Lung (tissue), 12 donors: Measurements from ENCODE around the gene SGSH. TPM values are rescaled to one million over a fixed set of nuclear protein-coding genes. Genes with fewer than 3 reads are reported as not detected.

ENCODE experiments used
- ATAC-seq: fragments of 200-7000 bp; cut with Tn5 transposase; one replicate; pipeline ENCODE4 v1.9.1; 2020; ENCODE audit warnings: moderate number of reproducible peaks; ENCODE audit not compliant: insufficient read depth, low FRiP score
- DNase-seq, 3 donors: peaks; one replicate each; pipeline ENCODE4 v3.0.0-alpha.2; 2013 to 2017
- H3K27ac ChIP-seq, 2 donors: one replicate each; pipeline ENCODE4 v1.5.1; 2013; ENCODE audit warnings: mild to moderate bottlenecking in 2 of 2, moderate library complexity in 2 of 2, control low read depth in 1 of 2, inconsistent platforms in 1 of 2, low read depth in 1 of 2, low read length in 1 of 2
- H3K27me3 ChIP-seq, 3 donors: one replicate each; pipeline ENCODE4 v1.5.1; 2013; ENCODE audit warnings: low read length in 2 of 3; ENCODE audit not compliant: control insufficient read depth in 3 of 3, insufficient read depth in 3 of 3
- H3K36me3 ChIP-seq, 4 donors: one replicate each; pipeline ENCODE4 v1.5.1; 2013; ENCODE audit warnings: low read length in 4 of 4, mild to moderate bottlenecking in 1 of 4, moderate library complexity in 1 of 4; ENCODE audit not compliant: control insufficient read depth in 4 of 4, insufficient read depth in 4 of 4
- H3K4me1 ChIP-seq, 5 donors: one replicate each; pipeline ENCODE4 v1.5.1; 2013; ENCODE audit warnings: low read length in 5 of 5, mild to moderate bottlenecking in 2 of 5, moderate library complexity in 1 of 5; ENCODE audit not compliant: control insufficient read depth in 5 of 5, insufficient read depth in 5 of 5
- H3K4me3 ChIP-seq: one replicate; pipeline ENCODE4 v1.5.1; 2013; ENCODE audit warnings: mild to moderate bottlenecking, control low read depth, moderate library complexity
- H3K9ac ChIP-seq, 2 donors: one replicate each; pipeline ENCODE4 v1.5.1; 2013; ENCODE audit warnings: low read length in 2 of 2, control low read depth in 1 of 2; ENCODE audit not compliant: insufficient read depth in 1 of 2
- H3K9me3 ChIP-seq, 4 donors: one replicate each; pipeline ENCODE4 v1.5.1; 2013; ENCODE audit warnings: low read length in 3 of 4, mild to moderate bottlenecking in 1 of 4, moderate library complexity in 1 of 4; ENCODE audit not compliant: control insufficient read depth in 4 of 4, insufficient read depth in 3 of 4
- WGBS, 2 donors: extraction: QIAGEN DNeasy Blood & Tissue Kit; methylation state at CpG; one replicate each; pipeline ENCODE4 v1.1.7; 2013; 5-methylcytosine and 5-hydroxymethylcytosine counted together
- polyA plus RNA-seq, 2 donors: library from polyadenylated mRNA; stranded (reverse); fragments of 200-250 nt; gene quantifications; one replicate each; pipeline ENCODE4 v1.2.1, GENCODE V29; 2013
- total RNA-seq, 2 donors: library from RNA; depleted of rRNA in 1 of 2; stranded (reverse); fragments of >200 nt in 1 of 2; gene quantifications; one replicate each; pipeline ENCODE4 v1.2.1, GENCODE V29; 2014 to 2021
- TF ChIP-seq, protein P1 (sequence below): IDR thresholded peaks from 2 replicates; pipeline ENCODE4 v1.5.1; 2012; ENCODE audit warnings: mild to moderate bottlenecking; ENCODE audit errors: control extremely low read depth, extremely low read depth
- donor health status: control.
- donor health status: control.
- donor health status: Bipolar disorder and iron deficiency.
- donor health status: healthy.
- donor health status: DM: yes; HTN: yes; CAD: no.

SGSH gene
- total and polyA plus RNA-seq, 4 donors: 27.5 to 75.1 (median 54.1) TPM

DNA sequence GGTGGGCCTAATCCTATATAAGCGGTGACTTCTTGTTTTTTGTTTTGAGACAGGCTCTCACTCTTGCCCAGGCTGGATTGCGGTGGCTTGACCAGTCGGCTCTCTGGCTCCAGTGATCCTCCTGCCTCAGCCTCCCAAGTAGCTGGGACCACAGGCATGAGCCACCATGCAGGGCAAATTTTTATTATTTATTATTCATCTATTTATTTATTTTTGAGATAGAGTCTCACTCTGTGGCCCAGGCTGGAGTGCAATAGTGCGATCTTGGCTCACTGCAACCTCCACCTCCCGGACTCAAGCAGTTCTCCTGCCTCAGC, 35.9 kb upstream of the SGSH start:
- H3K9ac ChIP-seq: no peak overlapping the region
- DNase-seq (no peak), ATAC-seq (no peak)
- peaks cover 0 to 5% (median 2%) of the 10 kb centered on the region in 4 donors for H3K36me3 ChIP-seq
- H3K4me3 ChIP-seq: no peak overlapping the region
- TF ChIP-seq, protein P1, sequence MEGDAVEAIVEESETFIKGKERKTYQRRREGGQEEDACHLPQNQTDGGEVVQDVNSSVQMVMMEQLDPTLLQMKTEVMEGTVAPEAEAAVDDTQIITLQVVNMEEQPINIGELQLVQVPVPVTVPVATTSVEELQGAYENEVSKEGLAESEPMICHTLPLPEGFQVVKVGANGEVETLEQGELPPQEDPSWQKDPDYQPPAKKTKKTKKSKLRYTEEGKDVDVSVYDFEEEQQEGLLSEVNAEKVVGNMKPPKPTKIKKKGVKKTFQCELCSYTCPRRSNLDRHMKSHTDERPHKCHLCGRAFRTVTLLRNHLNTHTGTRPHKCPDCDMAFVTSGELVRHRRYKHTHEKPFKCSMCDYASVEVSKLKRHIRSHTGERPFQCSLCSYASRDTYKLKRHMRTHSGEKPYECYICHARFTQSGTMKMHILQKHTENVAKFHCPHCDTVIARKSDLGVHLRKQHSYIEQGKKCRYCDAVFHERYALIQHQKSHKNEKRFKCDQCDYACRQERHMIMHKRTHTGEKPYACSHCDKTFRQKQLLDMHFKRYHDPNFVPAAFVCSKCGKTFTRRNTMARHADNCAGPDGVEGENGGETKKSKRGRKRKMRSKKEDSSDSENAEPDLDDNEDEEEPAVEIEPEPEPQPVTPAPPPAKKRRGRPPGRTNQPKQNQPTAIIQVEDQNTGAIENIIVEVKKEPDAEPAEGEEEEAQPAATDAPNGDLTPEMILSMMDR: no peak
- H3K27ac ChIP-seq: no peak overlapping the region
- H3K9me3 ChIP-seq: no peaks in the 10 kb centered on the region
- H3K4me1 ChIP-seq: peaks cover 0 to 7% (median 2%) of the 10 kb centered on the region in 5 donors
- 95 to 96% methylated on average over 5 of the region's 5 CpGs for WGBS, 2 donors
- H3K27me3 ChIP-seq: no peaks in the 10 kb centered on the region

DNA sequence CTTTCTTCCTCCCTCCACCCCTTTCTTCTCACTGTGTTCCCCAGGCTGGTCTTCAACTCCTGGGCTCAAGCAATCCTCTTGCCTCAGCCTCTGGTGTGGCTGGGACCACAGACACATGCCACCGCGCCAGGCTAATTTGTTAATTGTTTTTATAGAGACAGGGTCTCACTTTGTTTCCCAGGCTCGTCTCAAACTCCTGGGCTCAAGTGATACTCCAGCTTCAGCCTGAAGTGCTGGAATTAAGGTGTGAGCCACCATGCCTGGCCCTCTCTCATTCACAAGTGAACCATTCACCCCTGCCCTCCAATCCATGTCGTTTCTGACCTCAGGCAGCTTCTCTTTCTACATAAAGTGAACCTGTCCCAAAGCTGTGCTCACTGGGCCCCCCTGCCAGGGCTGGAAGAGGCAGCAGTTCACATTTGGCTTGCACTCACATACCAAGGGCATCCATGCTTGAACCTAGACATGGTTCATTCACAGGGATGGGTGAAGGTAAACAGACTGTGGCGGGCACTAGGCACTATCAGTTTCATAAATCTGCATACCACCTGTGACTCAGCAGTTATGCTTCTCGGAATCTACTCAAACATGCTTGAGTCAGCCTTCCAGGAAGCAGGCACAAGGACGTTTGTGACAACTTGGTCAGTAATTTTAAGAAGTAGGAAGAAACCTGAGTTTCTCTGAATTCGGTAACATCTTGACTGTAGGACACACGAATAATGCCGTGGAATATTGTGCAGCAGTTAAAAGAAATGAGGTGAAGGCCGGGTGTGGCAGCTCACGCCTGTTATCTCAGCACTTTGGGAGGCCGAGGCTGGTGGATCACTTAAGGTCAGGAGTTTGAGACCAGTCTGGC, 34.5 kb upstream of the SGSH start:
- H3K9me3 ChIP-seq: no peaks in the 10 kb centered on the region
- no peak overlapping the region for H3K9ac ChIP-seq
- peaks cover 0 to 8% (median 3%) of the 10 kb centered on the region in 4 donors for H3K36me3 ChIP-seq
- peak in 2 of 3 donors; percentile 24 to 28 for DNase-seq
- TF ChIP-seq, protein P1: no peak
- peaks cover 0 to 6% (median 0%) of the 10 kb centered on the region in 5 donors for H3K4me1 ChIP-seq
- H3K27ac ChIP-seq: peak overlapping the region in 1 of 2 donors; percentile 77
- H3K4me3 ChIP-seq: no peak overlapping the region
- ATAC-seq: peak; percentile 71
- no peaks in the 10 kb centered on the region for H3K27me3 ChIP-seq
- WGBS, 2 donors: 35 to 39% methylated on average over 13 of the region's 13 CpGs

- Histone ChIP-seq H3K9ac (no peak overlapping the region), H3K9me3 (no peaks in the 10 kb centered on the region), H3K36me3 (peaks cover 0 to 10% (median 5%) of the 10 kb centered on the region in 4 donors), H3K4me3 (no peak overlapping the region), H3K27ac (peak overlapping the region in 1 of 2 donors; percentile 77), H3K27me3 (no peaks in the 10 kb centered on the region), H3K4me1 (peaks cover 0 to 4% (median 0%) of the 10 kb centered on the region in 5 donors)
- no peak for DNase-seq
- 78 to 83% methylated on average over 21 of the region's 21 CpGs for WGBS, 2 donors
- ATAC-seq: no peak
- TF ChIP-seq, protein P1: no peak
Observed at GRCh38 chr17:80253631-80254395, 33.7 kb upstream of the SGSH start.
